BE2C (cell line): Measurements from ENCODE around the gene GNG13.

Source experiments
- DNase-seq: peaks from one replicate; pipeline ENCODE4 v3.0.0-alpha.2; 2020
- H3K27me3 ChIP-seq: fragments of 250-450 bp; sonication (Bioruptor Pico); 2 replicates; pipeline ENCODE4 v1.5.1; 2020; ENCODE audit warnings: mild to moderate bottlenecking
- H3K36me3 ChIP-seq: fragments of 250-450 bp; sonication (Bioruptor Pico); 2 replicates; pipeline ENCODE4 v1.5.1; 2020; ENCODE audit warnings: mild to moderate bottlenecking
- H3K4me1 ChIP-seq: fragments of 250-450 bp; sonication (Bioruptor Pico); 2 replicates; pipeline ENCODE4 v1.5.1; 2020
- H3K4me3 ChIP-seq: 2 replicates; pipeline ENCODE4 v1.5.1; 2011; ENCODE audit warnings: low read depth, low read length
- H3K9me3 ChIP-seq: fragments of 250-450 bp; sonication (Bioruptor Pico); 2 replicates; pipeline ENCODE4 v1.5.1; 2020
- TF ChIP-seq, protein P1 (sequence below): IDR thresholded peaks from 2 replicates; pipeline ENCODE4 v1.5.1; 2012; ENCODE audit warnings: mild to moderate bottlenecking, low read depth, low read length

GNG13 gene

DNA sequence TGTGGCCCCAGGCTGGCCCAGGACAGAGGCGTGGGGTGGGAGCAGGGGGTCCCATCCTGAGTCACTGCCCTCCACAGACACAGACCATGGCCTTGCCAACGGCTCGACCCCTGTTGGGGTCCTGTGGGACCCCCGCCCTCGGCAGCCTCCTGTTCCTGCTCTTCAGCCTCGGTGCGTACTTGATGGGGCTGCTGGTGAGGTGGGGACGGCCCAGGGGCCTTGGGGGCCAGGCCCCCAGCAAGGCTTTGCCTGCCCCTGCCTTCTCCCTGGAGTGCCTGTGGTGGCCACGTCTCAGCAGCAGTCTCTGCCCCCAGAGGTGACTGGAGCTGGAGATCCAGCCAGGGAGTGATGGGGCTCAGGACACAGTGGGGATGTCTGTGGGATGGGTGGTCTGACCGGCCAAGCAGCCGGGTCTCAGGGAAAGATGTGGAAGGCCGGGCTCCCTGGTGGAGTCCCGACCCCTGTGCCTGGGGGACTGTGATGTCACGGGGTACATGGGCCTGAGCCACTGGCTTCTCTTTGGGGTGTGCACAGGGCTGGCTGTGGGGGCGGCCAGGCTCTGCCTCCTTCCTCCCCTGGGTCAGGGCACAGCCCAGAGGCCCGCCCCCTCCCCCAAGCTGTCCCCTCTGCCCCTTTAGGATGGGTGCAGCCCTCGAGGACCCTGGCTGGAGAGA lies 37.8 kb downstream of the GNG13 start:
- Histone ChIP-seq H3K27me3 (no peaks in the 10 kb centered on the region), H3K9me3 (no peaks in the 10 kb centered on the region), H3K4me1 (no peaks in the 10 kb centered on the region), H3K4me3 (no peak overlapping the region), H3K36me3 (no peaks in the 10 kb centered on the region)
- TF ChIP-seq, protein P1, sequence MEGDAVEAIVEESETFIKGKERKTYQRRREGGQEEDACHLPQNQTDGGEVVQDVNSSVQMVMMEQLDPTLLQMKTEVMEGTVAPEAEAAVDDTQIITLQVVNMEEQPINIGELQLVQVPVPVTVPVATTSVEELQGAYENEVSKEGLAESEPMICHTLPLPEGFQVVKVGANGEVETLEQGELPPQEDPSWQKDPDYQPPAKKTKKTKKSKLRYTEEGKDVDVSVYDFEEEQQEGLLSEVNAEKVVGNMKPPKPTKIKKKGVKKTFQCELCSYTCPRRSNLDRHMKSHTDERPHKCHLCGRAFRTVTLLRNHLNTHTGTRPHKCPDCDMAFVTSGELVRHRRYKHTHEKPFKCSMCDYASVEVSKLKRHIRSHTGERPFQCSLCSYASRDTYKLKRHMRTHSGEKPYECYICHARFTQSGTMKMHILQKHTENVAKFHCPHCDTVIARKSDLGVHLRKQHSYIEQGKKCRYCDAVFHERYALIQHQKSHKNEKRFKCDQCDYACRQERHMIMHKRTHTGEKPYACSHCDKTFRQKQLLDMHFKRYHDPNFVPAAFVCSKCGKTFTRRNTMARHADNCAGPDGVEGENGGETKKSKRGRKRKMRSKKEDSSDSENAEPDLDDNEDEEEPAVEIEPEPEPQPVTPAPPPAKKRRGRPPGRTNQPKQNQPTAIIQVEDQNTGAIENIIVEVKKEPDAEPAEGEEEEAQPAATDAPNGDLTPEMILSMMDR, result no peak
- DNase-seq, result no peak

DNA sequence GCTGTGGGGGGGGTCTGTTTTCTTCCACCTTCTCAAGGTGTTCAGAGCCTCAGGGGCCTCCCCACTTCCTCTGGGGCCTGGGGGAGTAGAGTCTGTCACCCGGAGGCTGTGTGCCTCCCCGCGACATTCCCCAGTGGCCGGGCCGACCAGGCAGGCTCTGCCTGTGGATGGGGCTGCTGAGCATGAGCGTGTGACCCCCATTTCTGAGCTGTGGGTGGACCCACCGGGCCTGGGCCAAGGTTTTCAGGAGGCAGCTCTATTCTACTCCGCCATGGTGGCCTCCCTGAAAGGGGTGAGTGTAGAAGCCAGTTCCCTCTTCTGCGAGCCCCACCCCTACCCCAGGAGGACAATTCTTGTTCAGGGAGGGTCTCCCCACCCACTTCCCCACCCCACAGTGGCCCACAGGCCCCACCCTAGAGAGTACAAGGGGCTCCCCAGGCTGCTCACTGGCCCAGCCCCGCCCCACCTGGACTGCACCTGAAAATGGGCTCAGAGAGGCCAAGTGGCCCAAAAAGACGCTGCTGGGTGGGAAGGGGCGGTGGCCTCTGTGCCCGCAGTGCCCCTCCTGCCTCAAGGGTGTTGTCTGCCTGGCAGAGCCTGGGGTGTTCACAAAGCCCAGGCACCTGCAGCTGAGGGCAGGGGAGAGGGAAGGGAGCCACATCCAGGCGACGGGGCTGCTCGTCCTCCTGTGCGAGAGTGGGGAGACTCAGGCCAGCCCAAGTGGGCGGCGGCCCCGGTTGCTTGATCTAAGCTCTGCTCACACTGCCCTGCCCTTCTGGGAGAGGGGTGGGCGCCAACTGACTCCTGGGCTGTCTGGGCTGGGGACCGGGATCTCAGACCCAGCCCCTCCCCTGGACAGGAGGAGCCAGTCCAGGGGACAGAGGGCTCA lies 38.7 kb downstream of the GNG13 start:
- no peaks in the 10 kb centered on the region for H3K36me3 ChIP-seq
- no peak overlapping the region for H3K4me3 ChIP-seq
- TF ChIP-seq, protein P1, result no peak
- H3K4me1 ChIP-seq, result no peaks in the 10 kb centered on the region
- H3K27me3 ChIP-seq, result no peaks in the 10 kb centered on the region
- no peak for DNase-seq
- H3K9me3 ChIP-seq, result no peaks in the 10 kb centered on the region

DNA sequence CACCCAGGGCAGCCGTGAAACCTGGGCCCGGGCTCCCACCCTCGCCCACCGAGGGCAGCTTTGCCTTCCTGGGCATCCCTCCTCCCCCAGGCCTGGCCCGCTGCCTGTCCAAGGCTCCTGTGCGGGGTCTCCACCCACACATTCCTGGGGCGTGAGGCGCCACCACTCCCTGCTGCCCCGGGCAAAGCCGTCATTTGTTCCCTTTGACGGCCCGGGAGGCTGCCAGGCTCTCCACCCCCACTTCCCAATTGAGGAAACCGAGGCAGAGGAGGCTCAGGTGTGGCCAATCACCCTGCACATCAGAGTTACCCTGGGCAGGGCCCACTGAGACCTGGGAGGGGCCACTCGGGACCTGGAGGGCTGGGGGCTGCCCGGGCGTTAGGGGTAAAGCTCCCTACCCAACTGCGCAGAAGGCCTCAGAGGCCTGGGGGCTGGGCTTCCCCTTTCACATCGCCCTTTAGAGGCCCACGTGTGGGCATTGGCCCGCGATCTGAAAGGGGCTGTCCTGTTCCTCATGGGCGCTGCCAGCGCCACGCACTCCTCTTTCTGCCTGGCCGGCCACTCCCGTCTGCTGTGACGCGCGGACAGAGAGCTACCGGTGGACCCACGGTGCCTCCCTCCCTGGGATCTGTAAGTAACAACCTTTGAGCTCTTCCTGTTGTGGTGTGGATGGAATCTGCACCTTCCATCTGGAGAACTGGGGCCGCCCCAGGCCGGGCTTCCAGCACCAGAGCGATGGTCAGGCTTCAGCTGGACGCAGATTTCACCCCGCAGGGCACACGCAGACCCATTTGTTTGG lies 39.8 kb downstream of the GNG13 start, which contains the start of gene MSLN:
TSS of gene MSLN (plus strand) at position 190 of the 799 bp plus-strand sequence. CDS start 1,947 bp downstream, outside the sequence.
- H3K4me3 ChIP-seq, result no peak within 1 kb of the TSS
- H3K27me3 ChIP-seq, result no peaks in the 10 kb centered on the region
- DNase-seq, result no peak

DNA sequence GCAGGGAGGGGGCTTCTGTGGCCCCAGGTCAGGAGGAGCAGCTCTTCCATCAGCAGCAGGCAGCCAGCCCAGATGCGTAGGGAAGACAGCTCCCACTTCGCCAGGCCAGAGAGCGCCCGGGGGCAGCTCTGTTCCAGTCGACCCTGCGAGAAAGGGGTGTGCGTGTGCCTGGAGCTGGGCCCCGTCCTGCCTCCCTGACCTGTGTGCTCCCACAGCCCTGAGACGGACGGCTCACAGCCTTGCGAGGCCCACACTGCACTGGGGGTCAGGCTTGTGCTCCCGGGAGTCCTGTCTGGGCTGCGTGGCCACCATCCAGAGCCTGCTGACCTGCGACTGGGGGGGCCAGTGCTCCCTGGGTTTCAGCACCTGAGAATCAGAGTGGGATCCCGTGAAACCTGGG lies 40.5 kb downstream of the GNG13 start:
- no peaks in the 10 kb centered on the region for H3K36me3 ChIP-seq
- H3K4me3 ChIP-seq, result no peak overlapping the region
- no peaks in the 10 kb centered on the region for H3K9me3 ChIP-seq
- no peaks in the 10 kb centered on the region for H3K4me1 ChIP-seq
- TF ChIP-seq, protein P1, result no peak
- no peaks in the 10 kb centered on the region for H3K27me3 ChIP-seq
- DNase-seq, result no peak

More for the DNA sequence above, 39.8 kb downstream of the GNG13 start, which contains the start of gene MSLN:
- TF ChIP-seq, protein P1, result no peak
- H3K36me3 ChIP-seq, result no peaks in the 10 kb centered on the region
- H3K9me3 ChIP-seq, result no peaks in the 10 kb centered on the region
- no peaks in the 10 kb centered on the region for H3K4me1 ChIP-seq

DNA sequence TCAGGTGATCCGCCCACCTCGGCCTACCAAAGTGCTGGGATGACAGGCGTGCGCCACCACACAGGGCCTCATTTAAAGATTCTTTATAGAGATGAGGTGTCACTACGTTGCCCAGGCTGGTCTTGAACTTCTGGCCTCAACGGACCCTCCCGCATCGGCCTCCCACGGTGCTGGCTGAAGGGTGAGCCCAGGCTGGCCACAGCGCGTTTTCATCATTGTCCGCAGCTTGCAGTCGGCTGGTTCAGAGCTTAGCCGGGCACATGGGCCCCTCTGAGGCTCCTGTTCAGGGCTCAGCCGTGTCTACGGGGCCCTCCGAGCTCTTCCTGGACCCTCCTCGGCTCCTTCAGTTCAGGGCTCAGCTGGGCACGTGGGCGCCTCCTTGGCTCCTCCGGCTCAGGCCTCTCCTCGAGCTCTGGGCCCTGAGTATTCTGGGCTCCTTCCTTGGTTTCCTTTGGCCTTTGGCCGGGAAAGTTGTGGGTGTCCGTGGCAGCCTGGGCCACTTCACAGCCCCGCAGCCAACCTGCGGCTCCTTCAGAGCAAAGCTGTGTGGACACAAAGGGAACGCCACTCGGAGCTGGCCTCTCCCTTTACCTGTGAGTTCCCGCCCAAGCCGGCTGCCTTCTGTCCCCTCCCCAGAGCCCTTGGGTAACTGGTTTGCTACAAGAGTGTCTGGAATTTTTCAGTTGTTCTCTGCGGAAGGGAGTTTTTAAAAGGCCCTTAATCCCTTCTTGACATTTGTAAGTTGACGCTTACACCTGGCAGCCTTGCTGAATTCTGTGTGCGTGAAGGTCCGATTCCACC lies 41.2 kb downstream of the GNG13 start:
- no peaks in the 10 kb centered on the region for H3K36me3 ChIP-seq
- no peak for DNase-seq
- H3K27me3 ChIP-seq, result no peaks in the 10 kb centered on the region
- no peaks in the 10 kb centered on the region for H3K4me1 ChIP-seq
- H3K4me3 ChIP-seq, result no peak overlapping the region
- TF ChIP-seq, protein P1, result no peak
- H3K9me3 ChIP-seq, result no peaks in the 10 kb centered on the region
